Trophoblast cell (in vitro differentiated cells and primary cell): ENCODE measurements around the gene PCP2.
A peak's percentile ranks its signal among the peaks of the same experiment; 100 is the strongest.

Experiments used
- DNase-seq, 2 donors: peaks; one replicate each; pipeline ENCODE4 v3.0.0-alpha.2; 2016
- H2AFZ ChIP-seq: 2 replicates; pipeline ENCODE4 v1.6.1; 2013; ENCODE audit warnings: low read length, moderate library complexity, mild to moderate bottlenecking; ENCODE audit not compliant: insufficient read depth, poor library complexity
- H2AK5ac ChIP-seq: 2 replicates; pipeline ENCODE4 v1.6.1; 2013; ENCODE audit warnings: mild to moderate bottlenecking, low read length
- H2BK120ac ChIP-seq: 2 replicates; pipeline ENCODE4 v1.6.1; 2013; ENCODE audit warnings: low read length, mild to moderate bottlenecking, moderate library complexity; ENCODE audit not compliant: insufficient read depth, poor library complexity
- H2BK12ac ChIP-seq: 2 replicates; pipeline ENCODE4 v1.6.1; 2013; ENCODE audit warnings: mild to moderate bottlenecking, low read length, moderate library complexity
- H2BK5ac ChIP-seq: 2 replicates; pipeline ENCODE4 v1.6.1; 2013; ENCODE audit warnings: low read length, low read depth, moderate library complexity, mild to moderate bottlenecking; ENCODE audit not compliant: poor library complexity
- H3K14ac ChIP-seq: 2 replicates; pipeline ENCODE4 v1.6.1; 2013; ENCODE audit warnings: mild to moderate bottlenecking, low read length
- H3K18ac ChIP-seq: 2 replicates; pipeline ENCODE4 v1.6.1; 2013; ENCODE audit warnings: mild to moderate bottlenecking, low read length
- H3K23ac ChIP-seq: 2 replicates; pipeline ENCODE4 v1.6.1; 2013; ENCODE audit warnings: low read length
- H3K27ac ChIP-seq: 2 replicates; pipeline ENCODE4 v1.5.1; 2013; ENCODE audit warnings: low read depth, mild to moderate bottlenecking, inconsistent platforms, low read length, moderate library complexity
- H3K27me3 ChIP-seq: 2 replicates; pipeline ENCODE4 v1.6.1; 2013; ENCODE audit warnings: inconsistent platforms, mild to moderate bottlenecking, low read length, moderate library complexity; ENCODE audit not compliant: insufficient read depth
- H3K36me3 ChIP-seq, 2 experiments: 1 replicate in 1 of 2; 2 replicates in 1 of 2; pipeline ENCODE4 v1.6.1; 2013; ENCODE audit warnings: low read length in 2 of 2, mild to moderate bottlenecking in 2 of 2, moderate library complexity in 1 of 2; ENCODE audit not compliant: insufficient read depth in 2 of 2, control insufficient read depth in 1 of 2
- H3K4ac ChIP-seq: 2 replicates; pipeline ENCODE4 v1.6.1; 2013; ENCODE audit warnings: low read depth, mild to moderate bottlenecking, low read length, moderate library complexity
- H3K4me1 ChIP-seq, 2 experiments: 1 replicate in 1 of 2; 2 replicates in 1 of 2; pipeline ENCODE4 v1.6.1; 2013; ENCODE audit warnings: low read length in 2 of 2, mild to moderate bottlenecking in 2 of 2, moderate library complexity in 1 of 2; ENCODE audit not compliant: insufficient read depth in 2 of 2, control insufficient read depth in 1 of 2
- H3K4me2 ChIP-seq: 2 replicates; pipeline ENCODE4 v1.6.1; 2013; ENCODE audit warnings: inconsistent platforms, mild to moderate bottlenecking, low read length, moderate library complexity
- H3K4me3 ChIP-seq: 2 replicates; pipeline ENCODE4 v1.5.1; 2013; ENCODE audit warnings: mild to moderate bottlenecking, low read depth, low read length, inconsistent platforms
- H3K79me1 ChIP-seq: one replicate; pipeline ENCODE4 v1.6.1; 2013; ENCODE audit warnings: low read length
- H3K79me2 ChIP-seq: 2 replicates; pipeline ENCODE4 v1.6.1; 2013; ENCODE audit warnings: low read length, mild to moderate bottlenecking; ENCODE audit not compliant: control insufficient read depth, insufficient read depth, poor library complexity
- H3K9ac ChIP-seq: 2 replicates; pipeline ENCODE4 v1.6.1; 2013; ENCODE audit warnings: mild to moderate bottlenecking, low read length
- H3K9me3 ChIP-seq: 2 replicates; pipeline ENCODE4 v1.6.1; 2013; ENCODE audit warnings: low read depth, mild to moderate bottlenecking, control low read depth, inconsistent platforms, low read length; ENCODE audit not compliant: insufficient read depth
- H4K12ac ChIP-seq: 2 replicates; pipeline ENCODE4 v1.6.1; 2013; ENCODE audit warnings: low read depth, mild to moderate bottlenecking, low read length, moderate library complexity
- H4K8ac ChIP-seq: 2 replicates; pipeline ENCODE4 v1.6.1; 2013; ENCODE audit warnings: low read depth, mild to moderate bottlenecking, low read length, moderate library complexity
- H4K91ac ChIP-seq: one replicate; pipeline ENCODE4 v1.6.1; 2013; ENCODE audit warnings: low read depth, mild to moderate bottlenecking, low read length, moderate library complexity
- WGBS: extraction: QIAGEN DNeasy Blood & Tissue Kit; methylation state at CpG from one replicate; pipeline ENCODE4 v1.1.7; 2013; ENCODE audit warnings: missing lambda C conversion rate; ENCODE audit not compliant: insufficient read length, insufficient coverage; ENCODE audit errors: extremely low coverage; 5-methylcytosine and 5-hydroxymethylcytosine counted together

The PCP2 gene

DNA sequence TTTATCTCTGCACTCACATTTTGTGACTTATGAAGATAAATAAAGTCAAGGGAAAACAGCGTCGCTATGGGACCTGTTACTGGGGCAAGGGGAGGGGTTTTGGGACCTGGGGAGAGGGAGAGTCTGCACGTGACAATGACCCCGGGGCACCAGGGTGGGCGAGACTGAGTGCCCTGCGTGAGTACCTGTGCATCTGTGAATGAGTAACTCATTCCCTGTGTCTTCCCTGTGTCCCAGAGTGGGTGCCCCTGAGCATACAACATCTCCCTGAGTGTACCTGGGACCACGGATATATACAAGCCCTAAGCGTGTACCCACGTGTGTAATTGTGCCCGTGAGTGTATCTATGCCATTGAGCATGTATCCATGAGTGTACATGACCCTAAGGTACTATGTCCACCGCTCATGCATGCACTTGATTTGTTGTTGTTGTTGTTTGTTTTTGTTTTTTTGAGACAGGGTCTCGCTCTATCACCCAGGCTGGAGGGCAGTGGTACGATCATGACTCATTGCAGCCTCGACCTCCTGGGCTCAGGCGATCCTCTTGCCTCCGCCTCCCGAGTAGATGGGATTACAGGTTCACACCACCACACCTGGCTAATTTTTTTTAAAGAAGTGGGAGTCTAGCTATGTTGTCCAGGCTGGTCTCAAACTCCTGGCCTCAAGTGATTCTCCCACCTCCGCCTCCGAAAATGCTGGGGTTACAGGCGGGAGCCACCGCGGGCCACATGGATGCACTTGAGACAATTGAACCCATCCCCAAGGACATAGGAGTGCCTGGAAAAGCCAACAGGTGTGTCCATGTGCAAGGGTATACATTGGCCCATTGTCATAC is 46.5 kb upstream of the PCP2 start:
- no peak overlapping the region for H3K9ac ChIP-seq
- DNase-seq = no peak
- no peaks in the 10 kb centered on the region for H3K27me3 ChIP-seq
- H3K79me2 ChIP-seq = peaks cover 4% of the 10 kb centered on the region
- H3K23ac ChIP-seq = no peak overlapping the region
- H2BK5ac ChIP-seq = no peak overlapping the region
- H3K14ac ChIP-seq = no peak overlapping the region
- no peak overlapping the region for H2BK120ac ChIP-seq
- H3K4me3 ChIP-seq = no peak overlapping the region
- peaks cover 2 to 11% of the 10 kb centered on the region in 2 experiments for H3K4me1 ChIP-seq
- H3K9me3 ChIP-seq = peaks cover 8% of the 10 kb centered on the region
- H3K79me1 ChIP-seq = peaks cover 4% of the 10 kb centered on the region
- H3K4ac ChIP-seq = no peak overlapping the region
- H3K4me2 ChIP-seq = peak overlapping the region; percentile 67
- H3K27ac ChIP-seq = no peak overlapping the region
- H3K18ac ChIP-seq = no peak overlapping the region
- peak overlapping the region; percentile 93 for H2AFZ ChIP-seq
- H3K36me3 ChIP-seq = peaks cover 14 to 17% of the 10 kb centered on the region in 2 experiments
- peak overlapping the region; percentile 56 for H4K91ac ChIP-seq
- no CpG with 5 or more reads among the region's 22 CpGs for WGBS
- H4K8ac ChIP-seq = peak overlapping the region; percentile 94
- H4K12ac ChIP-seq = peak overlapping the region; percentile 95
- no peak overlapping the region for H2AK5ac ChIP-seq
- no peak overlapping the region for H2BK12ac ChIP-seq

- peaks cover 4% of the 10 kb centered on the region for H3K79me2 ChIP-seq
- no peak overlapping the region for H2BK12ac ChIP-seq
- H3K9me3 ChIP-seq = peaks cover 8% of the 10 kb centered on the region
- no peak overlapping the region for H2AK5ac ChIP-seq
- no peak overlapping the region for H3K4ac ChIP-seq
- no peak overlapping the region for H3K23ac ChIP-seq
- H3K27ac ChIP-seq = no peak overlapping the region
- H3K9ac ChIP-seq = no peak overlapping the region
- H2BK120ac ChIP-seq = no peak overlapping the region
- H3K4me3 ChIP-seq = no peak overlapping the region
- no peaks in the 10 kb centered on the region for H3K27me3 ChIP-seq
- WGBS = no CpG with 5 or more reads among the region's 30 CpGs
- peaks cover 2 to 11% of the 10 kb centered on the region in 2 experiments for H3K4me1 ChIP-seq
- peaks cover 14 to 17% of the 10 kb centered on the region in 2 experiments for H3K36me3 ChIP-seq
- no peak overlapping the region for H3K18ac ChIP-seq
- H4K12ac ChIP-seq = no peak overlapping the region
- peaks cover 4% of the 10 kb centered on the region for H3K79me1 ChIP-seq
- DNase-seq = peak; percentile 38 to 49
- H4K91ac ChIP-seq = no peak overlapping the region
- H3K4me2 ChIP-seq = no peak overlapping the region
- no peak overlapping the region for H2AFZ ChIP-seq
- no peak overlapping the region for H3K14ac ChIP-seq
- H4K8ac ChIP-seq = no peak overlapping the region
- no peak overlapping the region for H2BK5ac ChIP-seq
Measured at GRCh38 chr19:7678971-7679751, 45.6 kb upstream of the PCP2 start.

DNA sequence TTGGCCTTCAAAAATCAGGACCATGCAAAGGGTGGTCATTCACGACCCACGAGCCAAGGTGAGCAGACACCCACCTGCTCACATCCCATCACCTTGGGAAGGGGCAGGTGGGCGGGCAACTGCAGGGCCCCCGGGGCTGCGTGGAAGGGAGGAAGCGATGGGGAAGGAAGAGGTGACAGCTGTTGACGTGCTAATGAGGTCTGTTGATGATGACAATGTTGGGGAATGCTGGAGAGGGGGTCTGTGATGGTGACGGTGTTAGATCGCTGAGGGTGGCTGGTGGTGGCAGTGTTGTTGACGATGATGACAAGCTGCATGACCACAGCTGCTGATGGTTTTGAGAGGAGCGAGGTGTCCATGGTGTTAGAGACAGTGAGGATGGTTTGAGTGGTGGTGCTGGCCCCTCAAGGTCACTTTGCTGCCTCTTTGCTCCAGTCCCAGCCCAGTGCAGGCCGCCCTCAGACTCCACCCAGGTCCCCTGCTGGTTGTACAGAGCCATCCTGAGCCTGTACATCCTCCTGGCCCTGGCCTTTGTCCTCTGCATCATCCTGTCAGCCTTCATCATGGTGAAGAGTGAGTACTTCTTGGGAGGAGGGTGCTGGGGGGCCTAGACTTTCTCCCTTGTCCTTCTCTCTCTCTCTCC is 44.3 kb upstream of the PCP2 start:
- Histone ChIP-seq H2AFZ (no peak overlapping the region), H3K79me1 (peaks cover 4% of the 10 kb centered on the region), H2BK12ac (no peak overlapping the region), H3K23ac (no peak overlapping the region), H4K12ac (no peak overlapping the region), H3K27ac (no peak overlapping the region), H2BK120ac (no peak overlapping the region), H3K9ac (no peak overlapping the region), H3K14ac (no peak overlapping the region), H3K4ac (no peak overlapping the region), H3K4me1 (peaks cover 2 to 11% of the 10 kb centered on the region in 2 experiments), H4K8ac (no peak overlapping the region), H3K27me3 (no peaks in the 10 kb centered on the region), H3K36me3 (peaks cover 8% of the 10 kb centered on the region in 2 experiments), H3K9me3 (peaks cover 8% of the 10 kb centered on the region), H3K18ac (no peak overlapping the region), H3K4me3 (no peak overlapping the region), H4K91ac (no peak overlapping the region), H2BK5ac (no peak overlapping the region), H3K4me2 (no peak overlapping the region), H2AK5ac (no peak overlapping the region), H3K79me2 (peaks cover 4% of the 10 kb centered on the region)
- DNase-seq = no peak
- no CpG with 5 or more reads among the region's 12 CpGs for WGBS

- H2AFZ ChIP-seq = no peak within 1 kb of the TSS
- no peak within 1 kb of the TSS for H4K12ac ChIP-seq
- H3K79me2 ChIP-seq = peaks cover 4% of the 10 kb centered on the region
- no peak within 1 kb of the TSS for H3K9ac ChIP-seq
- no peak within 1 kb of the TSS for H3K4ac ChIP-seq
- no peak within 1 kb of the TSS for H3K14ac ChIP-seq
- no peak within 1 kb of the TSS for H2AK5ac ChIP-seq
- H3K27me3 ChIP-seq = no peaks in the 10 kb centered on the region
- no peak within 1 kb of the TSS for H3K23ac ChIP-seq
- no peak within 1 kb of the TSS for H2BK5ac ChIP-seq
- no peak within 1 kb of the TSS for H4K8ac ChIP-seq
- peaks cover 2 to 9% of the 10 kb centered on the region in 2 experiments for H3K4me1 ChIP-seq
- WGBS = no CpG with 5 or more reads among the region's 10 CpGs
- no peak within 1 kb of the TSS for H3K4me2 ChIP-seq
- no peaks in the 10 kb centered on the region for H3K36me3 ChIP-seq
- H2BK120ac ChIP-seq = no peak within 1 kb of the TSS
- no peak within 1 kb of the TSS for H3K18ac ChIP-seq
- no peak within 1 kb of the TSS for H4K91ac ChIP-seq
- no peak within 1 kb of the TSS for H2BK12ac ChIP-seq
- H3K9me3 ChIP-seq = peaks cover 5% of the 10 kb centered on the region
- no peak for DNase-seq
- no peak within 1 kb of the TSS for H3K4me3 ChIP-seq
- H3K27ac ChIP-seq = no peak within 1 kb of the TSS
- peaks cover 4% of the 10 kb centered on the region for H3K79me1 ChIP-seq
Measured at GRCh38 chr19:7676854-7677253, 43.3 kb upstream of the PCP2 start, which contains the start of gene MCEMP1. Gene MCEMP1 (plus strand): TSS chr19:7677090. CDS start chr19:7677121, 31 bp downstream.
